Fibroblast of skin of left biceps (primary cell): ENCODE results near the gene SLC13A5.
"Not testable (repeated sequence)": the region's sequence is repeated elsewhere in the genome, so short reads cannot be mapped to it uniquely, and the experiment has no call there.

Experiments used
- DNase-seq, 2 experiments: peaks; one replicate each; pipeline ENCODE4 v3.0.0-alpha.2; 2013; ENCODE audit warnings: low read depth in 2 of 2

SLC13A5 gene

DNA sequence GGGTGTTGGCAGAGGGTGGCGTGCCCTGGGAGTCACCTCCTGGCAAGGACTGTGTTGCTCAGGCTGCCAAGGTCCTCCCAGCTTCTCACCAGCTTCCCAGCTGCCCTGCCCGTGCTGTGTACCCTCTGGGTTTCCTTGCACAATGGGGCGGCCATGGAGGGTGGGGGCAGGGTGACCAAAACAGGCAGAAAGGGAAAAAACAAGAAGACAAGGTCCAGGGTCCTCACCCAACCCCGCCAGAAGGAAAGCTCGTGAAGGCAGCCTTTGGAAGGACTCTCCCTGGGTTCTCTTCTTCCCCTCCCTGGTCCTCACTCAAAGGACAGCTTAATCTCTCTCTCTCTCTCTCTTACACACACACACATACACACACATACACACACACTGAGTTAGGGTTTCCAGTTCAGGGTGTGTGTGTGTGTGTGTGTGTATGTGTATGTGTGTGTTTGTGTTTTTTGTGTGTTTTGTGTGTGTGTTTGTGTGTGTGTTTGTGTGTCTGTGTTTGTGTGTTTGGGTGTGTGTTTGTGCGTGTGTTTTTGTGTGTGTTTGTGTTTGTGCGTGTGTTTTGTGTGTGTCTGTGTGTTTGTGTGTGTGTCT lies 2.0 kb downstream of the SLC13A5 start:
- DNase-seq: no peak

DNA sequence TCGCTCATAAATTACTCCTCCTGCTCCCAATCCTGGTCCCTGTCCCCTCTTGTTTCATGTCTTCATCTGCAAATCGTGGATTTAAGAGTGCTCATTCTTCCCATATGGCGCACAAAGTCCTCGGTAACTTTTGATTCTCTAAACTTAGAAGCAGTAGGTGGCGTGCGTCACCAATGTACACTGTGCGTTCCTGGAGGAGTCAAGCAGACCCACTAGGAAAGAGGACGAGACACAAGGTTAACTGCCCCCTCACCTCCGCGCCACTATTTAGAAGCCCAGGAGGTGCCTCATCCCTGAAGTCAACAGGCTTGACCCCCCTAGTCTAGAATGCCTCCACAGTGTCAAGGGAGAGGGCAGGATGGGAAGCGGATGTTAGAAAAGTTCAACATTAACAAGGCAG lies 2.9 kb downstream of the SLC13A5 start:
- no peak for DNase-seq

GRCh38 chr17:6708357-6708961 lies 4.7 kb downstream of the SLC13A5 start:
- DNase-seq: no peak

DNA sequence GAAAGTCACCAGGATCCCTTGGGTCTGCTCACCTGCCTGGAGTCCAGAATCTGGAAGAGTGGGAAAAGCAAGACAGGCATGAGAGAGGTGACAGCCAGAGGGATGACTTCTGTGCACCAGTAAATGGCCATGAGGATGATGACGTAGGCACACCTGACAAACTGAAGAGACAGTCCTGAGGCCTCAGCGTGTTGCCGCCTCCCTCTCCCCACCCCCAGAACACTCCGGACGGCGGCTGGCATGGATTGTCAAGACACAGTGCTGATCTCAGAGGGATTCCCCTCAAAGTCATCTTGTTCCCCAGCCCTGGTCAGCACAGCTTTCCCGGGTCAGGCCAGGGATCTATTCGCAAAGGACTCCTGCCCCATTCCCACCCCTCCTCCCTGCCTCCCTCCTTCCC lies 6.2 kb downstream of the SLC13A5 start:
- no peak for DNase-seq

DNA sequence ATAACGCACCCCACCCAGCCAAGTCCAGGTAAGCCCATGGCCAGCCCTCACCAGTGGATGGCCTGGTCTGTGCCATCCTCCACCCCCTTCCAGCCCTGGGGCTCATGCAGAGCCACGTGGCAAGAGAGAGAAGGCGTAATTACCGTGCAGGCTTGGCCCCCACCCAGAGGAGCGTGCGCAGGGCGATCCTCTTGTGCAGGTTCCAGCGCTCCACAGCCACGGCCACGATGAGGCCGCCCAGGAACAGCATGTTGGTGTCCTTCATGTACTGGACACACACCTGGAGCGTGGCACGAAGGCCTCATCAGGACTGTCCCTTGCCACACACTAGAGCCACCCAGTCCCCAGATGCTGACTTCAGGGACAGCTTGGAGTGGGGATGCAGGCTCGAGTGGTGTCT lies 6.7 kb downstream of the SLC13A5 start:
- no peak for DNase-seq

- DNase-seq: no peak
Measured at GRCh38 chr17:6704470-6705052, 8.6 kb downstream of the SLC13A5 start.

DNA sequence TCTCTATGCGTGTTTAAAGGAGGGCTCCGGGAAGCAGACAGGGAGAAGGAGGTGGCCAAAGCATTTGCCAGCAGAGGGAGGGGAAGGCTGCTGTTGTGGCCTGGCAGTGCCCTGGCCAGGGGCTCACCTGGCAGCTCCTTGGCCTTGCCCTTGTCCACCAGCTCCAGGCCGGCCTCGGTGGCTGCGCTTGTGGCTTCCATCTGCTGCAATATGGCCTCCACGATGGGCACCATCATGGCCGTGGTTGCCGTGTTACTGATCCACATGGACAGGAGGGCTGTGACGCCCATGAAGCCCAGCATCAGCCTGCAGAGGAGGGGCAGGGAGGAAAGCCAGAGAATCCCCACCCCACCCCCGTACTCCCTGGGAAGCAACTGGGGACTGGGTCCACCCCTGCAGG lies 9.4 kb downstream of the SLC13A5 start:
- no peak for DNase-seq

DNA sequence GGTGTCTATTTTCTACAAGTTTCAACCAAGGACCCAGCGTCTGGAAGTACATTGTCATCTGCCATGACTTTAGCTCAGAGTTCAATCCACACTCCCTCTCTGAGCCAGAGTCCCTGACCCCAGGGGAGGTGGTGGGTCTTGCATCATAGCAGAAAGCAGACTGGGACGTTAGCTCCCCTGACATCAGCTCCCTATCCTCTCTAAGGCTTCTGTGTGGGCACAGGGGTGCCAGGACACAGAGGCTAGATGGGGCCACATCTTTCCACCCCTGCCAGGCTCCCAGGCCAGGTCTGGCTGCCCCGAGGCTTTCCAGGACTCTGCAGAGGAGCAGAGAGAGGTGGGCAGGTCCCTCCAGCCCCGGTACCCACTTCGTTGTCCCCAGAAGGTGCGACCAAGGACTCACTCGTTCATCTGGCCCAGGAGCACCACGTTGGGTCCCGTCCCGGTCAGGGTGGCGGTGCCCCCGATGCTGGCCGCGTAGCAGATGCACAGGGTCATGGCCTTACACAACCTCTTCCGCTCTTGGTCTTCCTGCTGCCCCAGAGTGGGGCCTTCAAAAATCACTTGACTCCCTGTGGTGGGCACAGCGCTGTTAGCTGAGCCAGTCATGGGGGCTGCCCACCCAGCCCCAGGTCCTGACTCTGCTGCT lies 10.5 kb downstream of the SLC13A5 start:
- no peak for DNase-seq

GRCh38 chr17:6701719-6702118 lies 11.4 kb downstream of the SLC13A5 start:
- DNase-seq: no peak

- no peak for DNase-seq
Measured at GRCh38 chr17:6700948-6701307, 12.2 kb downstream of the SLC13A5 start.

DNA sequence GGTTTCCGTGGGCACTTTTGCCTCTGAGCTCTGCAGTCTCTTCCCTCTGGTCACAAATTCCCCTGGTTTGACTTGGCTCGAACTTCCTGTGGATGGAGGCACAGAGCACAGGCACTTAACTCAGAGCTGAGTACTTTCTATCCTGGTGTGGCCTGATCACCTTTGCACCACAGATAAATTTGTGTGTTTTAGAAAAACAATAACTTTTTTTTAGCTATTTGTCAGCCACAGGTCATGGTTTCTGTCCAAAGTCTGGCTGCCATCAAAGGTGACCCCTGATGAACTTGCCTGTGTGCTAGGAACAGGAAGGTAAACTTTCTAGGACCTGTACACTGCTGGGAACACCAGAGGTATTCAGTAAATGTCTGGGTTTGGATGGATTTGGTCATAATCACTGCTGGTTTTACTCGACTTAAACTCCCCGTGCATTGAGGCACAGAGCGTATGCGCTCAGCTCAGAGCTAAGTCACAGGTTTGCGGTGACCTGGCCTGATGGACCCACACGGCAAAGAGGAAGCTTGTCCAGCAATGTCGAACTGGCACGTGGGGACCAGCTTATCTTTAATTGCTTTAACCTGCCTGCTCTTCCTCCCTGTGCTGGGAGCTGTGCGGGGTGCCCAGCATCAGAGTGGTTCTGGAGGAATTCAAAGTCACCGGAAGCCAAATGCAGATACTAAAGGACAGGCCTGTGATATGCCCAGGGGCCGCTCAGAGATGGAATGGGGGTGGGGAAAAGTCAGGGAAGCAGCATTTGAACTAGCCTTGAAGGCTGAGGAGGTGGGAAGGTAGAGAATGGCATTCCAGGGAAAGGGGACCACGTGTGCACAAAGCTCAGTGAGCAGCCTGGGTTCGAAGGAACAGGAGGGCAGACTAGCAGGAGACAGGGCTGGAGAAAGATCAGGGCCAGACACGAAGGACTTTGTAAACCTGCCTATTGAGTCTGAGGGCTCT lies 12.9 kb downstream of the SLC13A5 start:
- no peak for DNase-seq

GRCh38 chr17:6698004-6698403 lies 15.2 kb downstream of the SLC13A5 start:
- DNase-seq: no peak

DNA sequence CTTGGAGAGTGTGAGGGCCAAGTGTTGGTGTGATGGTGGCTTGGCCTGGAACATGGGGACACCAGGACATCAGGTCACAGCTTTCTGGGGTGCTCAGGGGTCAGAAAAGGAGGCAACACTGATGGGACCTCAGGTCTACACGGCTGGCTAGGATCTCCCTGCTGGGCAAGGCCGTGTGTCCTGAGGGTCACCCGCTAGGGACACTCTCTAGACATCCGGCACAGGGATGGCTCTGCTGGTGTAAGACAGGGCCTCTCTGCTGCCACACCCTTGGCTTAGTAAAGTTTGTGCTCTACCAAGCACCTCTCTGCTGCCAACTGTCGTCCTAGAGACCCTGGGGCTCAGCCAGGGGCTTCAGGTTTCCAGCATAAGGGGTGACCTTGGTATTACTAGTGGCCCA lies 16.3 kb downstream of the SLC13A5 start:
- DNase-seq: no peak

DNA sequence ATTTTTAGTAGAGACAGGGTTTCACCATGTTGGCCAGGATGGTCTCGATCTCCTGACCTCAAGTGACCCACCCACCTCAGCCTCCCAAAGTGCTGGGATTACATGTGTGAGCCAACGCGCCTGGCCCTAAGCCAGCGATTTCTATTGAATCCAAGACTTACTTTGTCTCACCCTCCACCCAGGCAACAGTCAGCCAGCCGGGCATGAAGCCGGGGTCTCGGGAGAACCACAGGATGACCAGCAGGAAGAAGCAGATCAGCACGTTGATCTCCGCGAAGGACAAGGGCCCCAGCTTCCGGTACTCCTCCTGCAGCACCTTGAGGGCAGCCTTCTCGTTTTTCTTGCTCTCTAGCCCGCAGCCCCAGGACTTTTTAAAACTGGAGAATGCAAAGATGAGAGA lies 17.6 kb downstream of the SLC13A5 start:
- DNase-seq: no peak

DNA sequence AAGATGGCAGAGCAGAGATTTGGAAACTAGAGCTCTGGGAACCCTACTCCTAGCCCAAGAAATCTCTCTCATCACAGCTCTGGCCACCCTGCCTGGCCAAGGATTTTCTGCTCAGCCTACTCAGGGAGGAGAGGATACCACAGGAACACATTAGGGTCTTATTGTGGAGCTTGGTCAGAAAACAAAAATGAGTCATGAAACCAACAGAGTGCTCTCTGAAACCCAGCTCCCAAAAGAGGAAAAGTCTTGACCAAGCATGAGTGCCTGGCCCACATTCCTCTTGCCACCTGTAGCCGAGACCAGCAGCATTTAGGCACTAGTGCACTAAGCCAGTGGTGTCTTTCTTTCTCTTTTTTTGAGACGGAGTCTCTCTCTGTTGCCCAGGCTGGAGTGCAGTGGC lies 18.1 kb downstream of the SLC13A5 start:
- no peak for DNase-seq

DNA sequence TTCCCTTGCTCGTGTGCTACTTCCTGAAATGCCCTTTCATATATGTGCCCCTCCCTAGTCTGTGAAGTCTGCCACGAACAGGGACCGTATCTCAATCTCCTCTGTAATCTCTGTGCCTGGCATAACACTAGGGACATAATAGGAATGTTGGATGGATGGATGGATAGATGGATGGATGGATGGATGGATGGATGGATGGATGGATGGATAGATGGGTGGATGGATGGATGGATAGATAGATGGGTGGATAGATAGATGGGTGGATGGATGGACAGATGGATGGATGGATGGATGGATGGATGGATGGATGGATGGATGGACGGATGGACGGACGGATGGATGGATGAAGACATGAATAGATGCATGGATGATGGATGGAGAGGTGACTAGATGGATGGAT lies 21.2 kb downstream of the SLC13A5 start:
- DNase-seq: not testable (repeated sequence)

GRCh38 chr17:6691546-6691945 lies 21.6 kb downstream of the SLC13A5 start:
- no peak for DNase-seq

DNA sequence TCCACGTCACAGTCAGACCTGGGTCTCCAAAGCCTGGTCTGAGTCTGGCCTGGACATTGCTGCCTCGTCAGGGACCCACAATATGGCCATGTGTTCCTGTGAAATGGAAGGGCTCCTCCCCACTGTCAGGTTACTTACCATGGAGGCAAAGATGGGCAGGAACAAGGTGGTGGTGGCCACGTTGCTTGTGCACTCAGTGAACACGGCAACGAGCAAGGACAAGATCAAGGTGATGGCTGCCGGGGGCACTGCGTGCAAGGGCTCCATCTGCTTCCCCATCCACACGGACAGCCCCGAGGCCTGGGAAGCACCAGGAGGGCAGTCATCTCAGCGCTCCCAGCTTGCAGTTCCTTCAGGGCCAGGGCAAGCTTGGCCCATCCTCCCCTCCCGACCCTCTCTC lies 22.5 kb downstream of the SLC13A5 start:
- no peak for DNase-seq

GRCh38 chr17:6688944-6689343 lies 24.2 kb downstream of the SLC13A5 start:
- no peak for DNase-seq

GRCh38 chr17:6686026-6686425 lies 27.1 kb downstream of the SLC13A5 start:
- no peak for DNase-seq

GRCh38 chr17:6684881-6685767 lies 28.0 kb downstream of the SLC13A5 start:
- no peak for DNase-seq
